ENCODE data around the gene C5AR1. TPM values are rescaled to one million over a fixed set of nuclear protein-coding genes. Genes with fewer than 3 reads are reported as not detected.

C5AR1 gene
- total and polyA plus RNA-seq, 2 donors from 2014 or later: 6.5 to 26.6 TPM

DNA sequence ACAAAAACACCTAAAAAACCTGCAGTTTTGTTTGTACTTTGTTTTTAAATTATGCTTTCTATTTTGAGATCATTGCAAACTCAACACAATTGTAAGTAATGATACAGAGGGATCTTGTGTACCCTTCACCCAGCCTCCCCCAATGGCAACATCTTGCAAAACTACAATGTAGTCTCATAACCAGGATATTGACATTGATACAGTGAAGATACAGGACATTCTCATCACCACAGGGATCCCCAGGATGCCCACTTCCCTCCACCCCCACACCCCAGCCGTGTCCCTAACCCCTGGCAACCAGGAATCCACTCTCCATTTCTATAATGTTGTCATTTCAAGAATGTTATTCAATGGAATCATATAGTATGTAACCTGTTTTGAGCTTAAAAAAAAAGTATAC is 12.0 kb downstream of the C5AR1 start:
- no peaks in the 10 kb centered on the region for H3K36me3 ChIP-seq (ENCODE audit: control insufficient read depth in 2 of 3, insufficient read depth in 3 of 3, low read length in 3 of 3)
- intact Hi-C loops (cut with DNase I): no loop called here
- no peaks in the 10 kb centered on the region for H3K4me1 ChIP-seq (ENCODE audit: control insufficient read depth in 2 of 3, insufficient read depth in 2 of 3, low read depth in 1 of 3, low read length in 3 of 3)
- DNase-seq (no peak), FAIRE-seq (no peak)
- H3K4me3 ChIP-seq (ENCODE audit: low read length in 3 of 3): no peak overlapping the region
- TF ChIP-seq CTCF (IDR thresholded peaks at IDR 0.05; ENCODE audit: borderline replicate concordance, extremely low read depth, insufficient read depth): no peak
- H3K27ac ChIP-seq (ENCODE audit: low read depth in 2 of 2, low read length in 2 of 2): no peak overlapping the region
- no peaks in the 10 kb centered on the region for H3K27me3 ChIP-seq (ENCODE audit: control insufficient read depth, insufficient read depth, low read length)
- H3K9me3 ChIP-seq (ENCODE audit: control insufficient read depth in 2 of 3, insufficient read depth in 1 of 3, low read length in 3 of 3): peaks cover 0 to 4% (median 0%) of the 10 kb centered on the region in 3 donors
- no peak overlapping the region for H3K9ac ChIP-seq (ENCODE audit: low read length in 3 of 3)

DNA sequence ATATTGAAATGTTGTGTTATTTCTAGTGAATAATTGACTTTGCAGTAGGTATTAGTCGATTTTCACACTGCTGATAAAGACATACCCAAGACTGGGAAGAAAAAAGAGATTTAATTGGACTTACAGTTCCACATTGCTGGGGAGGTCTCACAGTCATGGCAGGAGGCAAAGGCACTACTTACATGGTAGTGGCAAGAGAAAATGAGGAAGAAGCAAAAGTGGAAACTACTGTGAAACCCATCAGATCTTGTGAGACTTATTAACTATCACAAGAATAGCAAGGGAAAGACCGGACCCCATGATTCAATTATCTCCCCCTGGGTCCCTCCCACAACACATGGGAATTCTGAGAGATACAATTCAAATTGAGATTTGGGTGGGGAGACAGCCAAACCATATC is 12.4 kb downstream of the C5AR1 start:
- DNase-seq: no peak
- intact Hi-C loops (cut with DNase I): no loop called here
- Histone ChIP-seq H3K27ac (ENCODE audit: low read depth in 2 of 2, low read length in 2 of 2) (no peak overlapping the region), H3K9ac (ENCODE audit: low read length in 3 of 3) (no peak overlapping the region), H3K9me3 (ENCODE audit: control insufficient read depth in 2 of 3, insufficient read depth in 1 of 3, low read length in 3 of 3) (peaks cover 0 to 4% (median 0%) of the 10 kb centered on the region in 3 donors), H3K4me3 (ENCODE audit: low read length in 3 of 3) (no peak overlapping the region), H3K36me3 (ENCODE audit: control insufficient read depth in 2 of 3, insufficient read depth in 3 of 3, low read length in 3 of 3) (no peaks in the 10 kb centered on the region), H3K27me3 (ENCODE audit: control insufficient read depth, insufficient read depth, low read length) (no peaks in the 10 kb centered on the region), H3K4me1 (ENCODE audit: control insufficient read depth in 2 of 3, insufficient read depth in 2 of 3, low read depth in 1 of 3, low read length in 3 of 3) (no peaks in the 10 kb centered on the region)
- no peak for FAIRE-seq
- TF ChIP-seq CTCF (IDR thresholded peaks at IDR 0.05; ENCODE audit: borderline replicate concordance, extremely low read depth, insufficient read depth): no peak

- no peak overlapping the region for H3K4me3 ChIP-seq (ENCODE audit: low read length in 3 of 3)
- DNase-seq: no peak
- no peaks in the 10 kb centered on the region for H3K36me3 ChIP-seq (ENCODE audit: control insufficient read depth in 2 of 3, insufficient read depth in 3 of 3, low read length in 3 of 3)
- no peak for TF ChIP-seq CTCF (IDR thresholded peaks at IDR 0.05; ENCODE audit: borderline replicate concordance, extremely low read depth, insufficient read depth)
- H3K9ac ChIP-seq (ENCODE audit: low read length in 3 of 3): no peak overlapping the region
- no peak for FAIRE-seq
- intact Hi-C loops (cut with DNase I): no loop called here
- H3K27ac ChIP-seq (ENCODE audit: low read depth in 2 of 2, low read length in 2 of 2): no peak overlapping the region
- no peaks in the 10 kb centered on the region for H3K27me3 ChIP-seq (ENCODE audit: control insufficient read depth, insufficient read depth, low read length)
- H3K4me1 ChIP-seq (ENCODE audit: control insufficient read depth in 2 of 3, insufficient read depth in 2 of 3, low read depth in 1 of 3, low read length in 3 of 3): no peaks in the 10 kb centered on the region
- peaks cover 0 to 4% (median 0%) of the 10 kb centered on the region in 3 donors for H3K9me3 ChIP-seq (ENCODE audit: control insufficient read depth in 2 of 3, insufficient read depth in 1 of 3, low read length in 3 of 3)
Observed at GRCh38 chr19:47323409-47323808, 13.7 kb downstream of the C5AR1 start.

- DNase-seq (no peak), FAIRE-seq (no peak)
- Histone ChIP-seq H3K9me3 (ENCODE audit: control insufficient read depth in 2 of 3, insufficient read depth in 1 of 3, low read length in 3 of 3) (peaks cover 0 to 4% (median 0%) of the 10 kb centered on the region in 3 donors), H3K27ac (ENCODE audit: low read depth in 2 of 2, low read length in 2 of 2) (peak overlapping the region in 1 of 2 donors; percentile 72), H3K9ac (ENCODE audit: low read length in 3 of 3) (no peak overlapping the region), H3K4me1 (ENCODE audit: control insufficient read depth in 2 of 3, insufficient read depth in 2 of 3, low read depth in 1 of 3, low read length in 3 of 3) (no peaks in the 10 kb centered on the region), H3K27me3 (ENCODE audit: control insufficient read depth, insufficient read depth, low read length) (no peaks in the 10 kb centered on the region), H3K36me3 (ENCODE audit: control insufficient read depth in 2 of 3, insufficient read depth in 3 of 3, low read length in 3 of 3) (no peaks in the 10 kb centered on the region), H3K4me3 (ENCODE audit: low read length in 3 of 3) (no peak overlapping the region)
- TF ChIP-seq CTCF (IDR thresholded peaks at IDR 0.05; ENCODE audit: borderline replicate concordance, extremely low read depth, insufficient read depth): no peak
- intact Hi-C loops (cut with DNase I): no loop called here
Observed at GRCh38 chr19:47323872-47324271, 14.2 kb downstream of the C5AR1 start.

Data from kidney (tissue), 14 donors.